GM12891 (cell line): Measurements from ENCODE around the gene HABP2.

Experiments
- DNase-seq: peaks from one replicate; pipeline ENCODE4 v3.0.0; 2011; ENCODE audit warnings: low spot score; ENCODE audit not compliant: insufficient read length
- FAIRE-seq: peaks from 2 replicates; lab custom pipeline; 2011; peaks lifted over from hg19 to GRCh38; lab: Jason Lieb, UNC
- PAX5 ChIP-seq: IDR thresholded peaks from 2 replicates; pipeline ENCODE4 v1.6.1; 2011; ENCODE audit warnings: low read length, moderate library complexity, mild to moderate bottlenecking; ENCODE audit not compliant: insufficient read depth, severe bottlenecking
- POLR2A ChIP-seq: IDR thresholded peaks from 2 replicates; pipeline ENCODE4 v1.6.1; 2011; ENCODE audit warnings: low read depth, low read length, control low read depth
- POLR2AphosphoS5 ChIP-seq: IDR thresholded peaks from 2 replicates; pipeline ENCODE4 v1.6.1; 2011; ENCODE audit warnings: low read depth, low read length, control low read depth
- POU2F2 ChIP-seq: IDR thresholded peaks from 2 replicates; pipeline ENCODE4 v1.6.1; 2011; ENCODE audit warnings: low read depth, mild to moderate bottlenecking, control low read depth, low read length, moderate library complexity
- SPI1 ChIP-seq: IDR thresholded peaks from 2 replicates; pipeline ENCODE4 v1.6.1; 2011; ENCODE audit warnings: low read depth, low read length, control low read depth
- TAF1 ChIP-seq: IDR thresholded peaks from 2 replicates; pipeline ENCODE4 v1.6.1; 2011; ENCODE audit warnings: low read depth, low read length, control low read depth

The HABP2 gene

DNA sequence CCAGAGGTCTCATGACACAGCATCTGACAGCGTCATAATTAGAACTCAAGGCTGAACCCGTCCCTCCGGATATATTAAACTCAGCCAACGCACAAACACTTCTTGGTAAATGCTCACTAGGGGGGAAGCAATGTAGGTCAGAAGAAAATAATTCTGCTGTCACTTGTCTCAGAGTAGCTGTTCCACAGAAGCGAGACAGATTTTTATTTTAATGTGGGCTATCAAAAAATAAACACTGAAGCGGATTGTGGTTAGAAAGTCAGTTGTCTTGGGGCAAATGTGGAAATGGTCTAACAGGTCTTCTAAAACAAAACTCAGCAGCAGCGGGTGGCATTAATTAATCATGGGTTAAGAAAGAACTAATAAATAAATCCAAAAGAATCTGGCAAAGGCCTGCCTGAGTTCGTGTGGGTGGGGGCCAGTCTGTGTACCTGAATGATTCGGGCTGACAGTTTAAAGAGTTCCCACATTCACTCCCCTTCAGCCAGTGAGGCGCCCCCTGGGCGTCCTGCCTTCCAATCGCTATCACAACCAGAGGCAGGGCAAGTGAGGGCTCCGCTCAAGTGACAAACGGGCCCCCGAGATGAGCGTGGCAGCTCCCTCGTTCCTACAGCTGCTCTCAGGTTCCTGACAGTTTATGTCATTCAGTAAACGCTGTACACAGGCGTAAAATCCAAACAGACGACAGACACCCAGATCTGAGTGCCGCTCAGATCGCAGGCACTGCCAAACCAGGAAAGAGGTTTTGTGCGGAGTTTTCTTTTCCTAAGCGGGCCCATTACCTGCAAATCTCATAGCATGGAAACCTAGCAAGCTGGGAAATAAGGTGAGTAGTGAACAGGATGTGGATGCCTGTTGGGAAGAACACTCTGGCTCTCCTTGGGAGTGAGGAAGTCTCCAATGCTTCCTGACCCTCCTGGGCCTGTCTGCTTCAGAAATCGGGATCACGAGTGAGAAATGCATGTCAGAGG lies 58.1 kb downstream of the HABP2 start:
- no peak for DNase-seq
- no peak for TF ChIP-seq PAX5
- no peak for TF ChIP-seq SPI1
- TF ChIP-seq POLR2A = no peak
- no peak for TF ChIP-seq TAF1
- TF ChIP-seq POLR2AphosphoS5 = no peak
- no peak for TF ChIP-seq POU2F2
- FAIRE-seq = no peak

DNA sequence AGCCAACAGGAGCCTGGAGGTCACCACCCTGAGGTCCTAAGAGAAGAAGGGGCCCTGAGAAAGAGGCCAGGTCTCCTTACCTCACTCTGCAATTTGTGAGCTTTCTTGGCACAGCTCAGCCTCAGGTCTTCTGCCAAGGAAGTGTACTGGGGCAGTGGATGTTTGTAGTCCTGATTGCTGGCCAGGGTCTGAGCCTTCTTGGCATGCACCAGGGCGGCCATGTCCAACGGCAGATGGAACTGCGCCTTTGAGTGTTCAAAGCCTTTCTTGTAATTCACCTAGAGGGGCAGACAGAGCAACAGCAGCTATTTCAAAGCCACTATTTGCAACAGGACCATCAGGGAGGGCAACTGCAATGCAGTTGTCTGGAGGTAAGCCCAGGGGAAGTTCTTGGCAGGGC lies 59.3 kb downstream of the HABP2 start:
- FAIRE-seq (no peak), DNase-seq (no peak)
- TF ChIP-seq POU2F2 = no peak
- TF ChIP-seq PAX5 = no peak
- no peak for TF ChIP-seq SPI1
- TF ChIP-seq TAF1 = no peak
- no peak for TF ChIP-seq POLR2AphosphoS5
- no peak for TF ChIP-seq POLR2A

DNA sequence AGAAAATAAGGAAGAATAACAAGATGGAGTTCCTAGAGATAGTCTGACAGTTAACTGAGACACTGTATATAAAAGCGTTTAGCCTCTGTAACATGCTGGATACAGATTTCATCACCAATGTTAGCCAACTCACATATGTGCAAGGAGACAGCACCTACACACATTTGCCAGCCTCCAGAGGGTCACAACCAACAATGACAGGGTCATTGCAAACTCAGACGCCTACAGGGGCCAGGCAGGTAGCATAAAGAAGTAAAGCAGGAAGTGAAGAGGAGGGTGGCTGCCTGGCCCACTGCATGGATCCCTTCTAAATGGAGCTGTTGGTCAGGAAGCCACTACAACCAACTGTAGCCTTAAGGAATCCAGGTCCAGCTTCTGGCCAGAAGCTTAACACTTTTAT lies 60.6 kb downstream of the HABP2 start:
- TF ChIP-seq POU2F2 = no peak
- no peak for TF ChIP-seq SPI1
- no peak for TF ChIP-seq POLR2A
- no peak for TF ChIP-seq TAF1
- TF ChIP-seq PAX5 = no peak
- no peak for TF ChIP-seq POLR2AphosphoS5
- DNase-seq (no peak), FAIRE-seq (no peak)

DNA sequence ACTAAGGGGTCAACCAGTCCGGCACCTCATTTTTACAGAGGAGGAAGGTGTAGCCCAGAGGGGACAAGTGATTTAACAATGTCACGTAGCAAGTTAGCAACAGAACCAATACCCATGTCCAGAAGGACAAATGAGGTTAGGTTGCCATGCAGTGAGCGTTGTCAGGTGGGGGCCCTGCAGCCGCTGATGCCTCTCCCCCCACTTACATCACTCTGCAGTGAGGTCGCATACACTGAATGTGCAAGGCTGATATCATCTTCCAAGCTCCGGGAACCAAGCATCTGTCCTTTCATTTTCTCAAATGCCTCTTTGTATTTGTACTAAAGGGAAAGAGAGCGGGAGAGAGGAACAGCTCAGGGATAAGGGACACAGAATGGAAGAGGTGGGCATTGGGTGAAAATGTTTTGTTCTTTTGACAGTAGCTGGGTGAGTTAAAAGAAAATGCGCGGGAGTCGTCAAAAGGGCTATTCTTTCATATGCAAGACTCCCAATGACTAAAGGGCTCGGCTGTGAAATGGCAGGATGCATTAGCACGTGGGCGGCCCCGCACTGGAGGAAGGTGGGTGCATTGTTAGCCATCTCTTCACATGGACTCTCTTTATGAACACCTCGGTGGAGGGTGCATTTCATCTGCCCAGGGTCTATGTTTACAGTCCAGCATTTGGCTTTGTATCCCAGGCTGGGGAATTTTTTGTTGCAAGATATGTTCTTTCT lies 61.3 kb downstream of the HABP2 start:
- FAIRE-seq (no peak), DNase-seq (no peak)
- TF ChIP-seq SPI1 (no peak), TAF1 (no peak), PAX5 (no peak), POU2F2 (no peak), POLR2AphosphoS5 (no peak), POLR2A (no peak)

DNA sequence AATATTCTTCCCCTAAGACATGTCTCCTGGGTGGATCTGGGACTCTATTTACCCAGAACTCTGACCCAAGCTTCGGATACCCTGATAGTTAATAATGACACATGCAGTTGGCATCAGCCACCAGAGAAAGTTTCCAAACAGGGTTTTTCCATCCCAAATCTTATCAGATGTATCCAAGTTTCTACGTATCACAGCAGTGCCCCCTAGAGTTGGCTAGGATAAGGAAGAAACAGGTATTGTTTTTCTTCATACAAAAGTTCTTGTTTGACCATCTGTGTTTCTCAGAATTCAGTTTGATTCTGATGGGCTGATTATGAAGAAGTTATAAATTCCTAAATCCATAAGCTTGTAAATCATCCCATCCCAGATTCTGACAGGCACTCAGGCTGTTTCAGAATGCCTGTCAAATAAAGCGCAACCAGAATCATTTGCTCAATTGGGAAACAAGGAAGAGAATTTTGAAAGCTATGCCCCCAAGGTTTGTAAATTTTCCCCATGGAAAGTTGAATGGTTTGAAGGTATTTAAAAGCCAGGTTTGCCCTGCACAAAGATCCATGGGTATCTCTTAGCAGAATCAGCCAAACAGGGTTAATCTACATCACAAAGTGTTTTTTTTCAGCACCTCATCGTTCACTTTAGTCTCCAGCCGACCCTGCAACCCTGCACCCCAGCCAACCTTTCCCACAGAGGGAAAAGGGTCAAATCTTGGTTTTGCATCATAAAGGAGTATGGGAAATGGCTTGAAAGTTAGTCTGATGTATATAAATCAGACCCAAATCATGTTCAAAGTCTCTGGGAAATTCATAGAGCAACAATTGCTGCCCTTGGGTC lies 63.6 kb downstream of the HABP2 start:
- no peak for TF ChIP-seq SPI1
- TF ChIP-seq POLR2A = no peak
- no peak for TF ChIP-seq PAX5
- TF ChIP-seq POU2F2 = no peak
- no peak for TF ChIP-seq POLR2AphosphoS5
- no peak for TF ChIP-seq TAF1
- FAIRE-seq (no peak), DNase-seq (no peak)

DNA sequence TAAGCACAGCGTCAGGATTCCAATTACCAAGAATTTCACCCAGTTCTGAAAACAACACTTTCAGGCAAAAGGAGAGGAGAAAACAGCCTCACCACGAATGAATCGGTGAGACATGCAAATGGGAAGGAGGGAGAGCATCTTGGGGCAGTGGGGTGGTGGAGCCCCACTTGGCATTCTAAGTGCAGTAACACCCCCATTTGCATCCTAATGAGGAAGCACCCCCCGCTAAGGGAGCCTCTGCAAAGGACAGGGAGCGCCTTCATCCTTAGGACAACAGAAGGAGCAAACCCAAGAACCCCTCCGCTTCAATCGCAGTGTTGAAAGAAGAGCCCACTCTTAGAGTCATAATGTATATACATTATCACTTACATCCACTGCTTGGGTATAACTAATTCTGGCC lies 64.2 kb downstream of the HABP2 start:
- TF ChIP-seq TAF1 (no peak), POU2F2 (no peak), POLR2A (no peak), POLR2AphosphoS5 (no peak), PAX5 (no peak), SPI1 (no peak)
- DNase-seq (no peak), FAIRE-seq (no peak)

DNA sequence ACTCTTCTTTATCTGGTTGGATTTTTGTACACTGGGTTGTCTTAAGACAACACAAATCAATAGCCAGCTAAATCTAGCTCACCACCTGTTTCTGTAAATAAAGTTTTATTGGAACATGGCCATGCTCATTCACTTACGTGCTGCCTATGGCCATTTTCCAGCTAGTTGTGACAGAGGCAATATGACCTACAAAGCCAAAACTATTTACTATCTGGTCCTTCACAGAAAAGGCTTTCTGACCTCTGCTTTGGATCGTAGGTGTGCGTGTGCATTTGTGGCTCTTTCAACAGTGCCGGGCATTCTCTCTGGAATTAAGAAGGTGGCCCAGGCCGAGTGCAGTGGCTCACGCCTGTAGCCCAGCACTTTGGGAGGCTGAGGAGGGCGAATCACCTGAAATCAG lies 65.5 kb downstream of the HABP2 start:
- no peak for DNase-seq
- no peak for TF ChIP-seq POLR2AphosphoS5
- no peak for TF ChIP-seq TAF1
- TF ChIP-seq SPI1 = no peak
- TF ChIP-seq POU2F2 = no peak
- no peak for TF ChIP-seq POLR2A
- TF ChIP-seq PAX5 = no peak
- FAIRE-seq = no peak

DNA sequence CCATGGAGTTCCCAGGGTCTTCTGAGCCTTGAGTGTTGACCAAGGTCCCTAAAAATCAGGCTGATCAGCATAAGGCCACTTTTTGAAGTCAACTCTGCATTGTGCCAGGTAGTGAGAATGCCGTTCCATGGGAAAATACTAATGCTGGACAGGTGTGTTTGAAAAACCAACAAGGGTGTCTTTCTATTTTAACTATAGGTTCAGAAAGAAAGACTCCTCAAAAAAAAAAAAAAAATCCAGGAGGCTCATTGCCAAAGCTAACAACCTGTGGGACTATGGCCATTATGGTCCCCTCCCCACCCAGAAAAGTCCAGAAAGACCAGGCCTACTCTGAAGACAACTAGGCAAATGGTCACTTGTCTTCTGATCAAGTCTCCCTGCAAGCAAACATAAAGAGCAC lies 66.5 kb downstream of the HABP2 start:
- FAIRE-seq (no peak), DNase-seq (no peak)
- TF ChIP-seq TAF1 = no peak
- no peak for TF ChIP-seq POLR2AphosphoS5
- TF ChIP-seq SPI1 = no peak
- TF ChIP-seq POU2F2 = no peak
- no peak for TF ChIP-seq POLR2A
- TF ChIP-seq PAX5 = no peak

DNA sequence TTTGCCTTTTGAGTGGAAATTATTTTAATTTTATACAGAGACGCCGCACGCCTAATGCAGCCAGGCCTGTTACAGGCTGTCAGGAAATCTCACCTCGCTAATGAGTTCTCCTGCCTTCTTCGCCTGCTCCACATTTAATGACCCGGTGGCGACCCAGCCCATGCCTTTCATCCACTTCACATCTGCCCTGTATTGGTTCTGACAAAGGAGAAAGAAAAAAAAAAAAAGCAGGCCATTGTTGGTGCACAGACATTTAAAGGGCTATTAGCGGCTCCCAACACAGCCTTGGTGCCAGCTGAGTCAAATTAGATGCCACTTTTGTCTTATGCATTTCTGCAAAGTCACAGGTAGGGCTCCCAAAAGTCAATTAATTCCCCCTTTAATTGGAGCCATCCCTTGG lies 67.7 kb downstream of the HABP2 start:
- no peak for TF ChIP-seq TAF1
- no peak for TF ChIP-seq PAX5
- TF ChIP-seq POLR2A = no peak
- no peak for DNase-seq
- FAIRE-seq = no peak
